Spleen (tissue), 11 donors: ENCODE data around the gene GSE1. TPM values are rescaled to one million over a fixed set of nuclear protein-coding genes. Genes with fewer than 3 reads are reported as not detected.

Experiments used
- DNase-seq: peaks from one replicate; pipeline ENCODE4 v3.0.0-alpha.2; 2020
- H3K27ac ChIP-seq, 8 donors: fragments of 200-600 bp; sonication (generic) in 7 of 8; 1 replicate in 4 of 8; 2 replicates in 4 of 8; pipeline versions ENCODE4 v1.5.0 to v1.8.0; 2016 to 2021; ENCODE audit warnings: inconsistent platforms in 4 of 8, mild to moderate bottlenecking in 4 of 8, moderate library complexity in 1 of 8
- H3K27me3 ChIP-seq, 7 donors: fragments of 200-600 bp; sonication (generic) in 6 of 7; replicated peaks in 1 of 7; 1 replicate in 4 of 7; 2 replicates in 3 of 7; pipeline versions ENCODE4 v1.5.0 to v1.8.0; 2016 to 2021; ENCODE audit warnings: inconsistent platforms in 3 of 7, mild to moderate bottlenecking in 1 of 7
- H3K36me3 ChIP-seq, 6 donors: fragments of 200-600 bp; sonication (generic) in 5 of 6; 1 replicate in 4 of 6; 2 replicates in 2 of 6; pipeline versions ENCODE4 v1.5.0 to v1.8.0; 2016 to 2021; ENCODE audit warnings: inconsistent platforms in 2 of 6
- H3K4me1 ChIP-seq, 6 donors: fragments of 200-600 bp; sonication (generic) in 5 of 6; 1 replicate in 3 of 6; 2 replicates in 3 of 6; pipeline versions ENCODE4 v1.5.0 to v1.8.0; 2016 to 2021; ENCODE audit warnings: inconsistent platforms in 3 of 6
- H3K4me3 ChIP-seq, 8 donors: fragments of 200-600 bp; sonication (generic) in 7 of 8; 1 replicate in 4 of 8; 2 replicates in 4 of 8; pipeline versions ENCODE4 v1.5.0 to v1.8.0; 2016 to 2021; ENCODE audit warnings: inconsistent platforms in 4 of 8, mild to moderate bottlenecking in 4 of 8, moderate library complexity in 2 of 8
- H3K9me3 ChIP-seq, 8 donors: fragments of 200-600 bp; sonication (generic) in 7 of 8; 1 replicate in 4 of 8; 2 replicates in 4 of 8; pipeline versions ENCODE4 v1.5.0 to v1.8.0; 2016 to 2021; ENCODE audit warnings: inconsistent platforms in 4 of 8
- CTCF ChIP-seq, 11 experiments: fragments of 200-600 bp in 7 of 11; fragments of 450-650 bp in 4 of 11; sonication (generic) in 4 of 11; IDR thresholded peaks in 8 of 11; conservative IDR thresholded peaks in 3 of 11; 1 replicate in 7 of 11; 2 replicates in 4 of 11; pipeline versions ENCODE4 v1.4.0 to v1.8.0; 2016 to 2021; ENCODE audit warnings: antibody characterized with exemption in 11 of 11, inconsistent platforms in 4 of 11, mild to moderate bottlenecking in 1 of 11
- POLR2A ChIP-seq, 3 donors: fragments of 450-650 bp; IDR thresholded peaks; one replicate each; pipeline ENCODE4 v1.5.1; 2017; ENCODE audit warnings: antibody characterized with exemption in 3 of 3, mild to moderate bottlenecking in 1 of 3
- POLR2AphosphoS5 ChIP-seq, 3 donors: sonication (generic); formaldehyde crosslinking; IDR thresholded peaks; one replicate each; pipeline ENCODE4 v1.5.1; 2017; ENCODE audit warnings: antibody characterized with exemption in 3 of 3
- WGBS, 5 donors: extraction: QIAGEN DNeasy Blood & Tissue Kit in 3 of 5; methylation state at CpG; one replicate each; pipeline versions ENCODE4 v1.1.5 to v1.1.7; 2013 to 2018; 5-methylcytosine and 5-hydroxymethylcytosine counted together
- intact Hi-C: fragments of 100-400 bp; cut with DNase I; formaldehyde crosslinking; loops from one replicate; pipeline ENCODE4 v1.15.0; 2023; ENCODE audit warnings: low total_unique reads
- polyA plus RNA-seq, 3 donors: library from polyadenylated mRNA; stranded (reverse); fragments of 200-250 nt; gene quantifications; one replicate each; pipeline ENCODE4 v1.2.1, GENCODE V29; 2013
- total RNA-seq, 7 donors: library from RNA; depleted of rRNA in 3 of 7; stranded (reverse); fragments of >200 nt in 3 of 7; fragmentation: NEBNext Ultra II Directional in 4 of 7; extraction: Animal tissue kit (Norgen Biotek cat#: 25700) in 4 of 7; gene quantifications; one replicate each; pipeline versions ENCODE4 v1.1.0 to v1.2.1, GENCODE V29; 2016 to 2021
- donor health status: healthy with polysubstance abuse.
- donor health status: DM: no; HTN: no; CAD: no; lungs with moderate emphysema.
- donor health status: DM: no; HTN: no; CAD: no.
- donor health status: Bipolar disorder and iron deficiency.
- donor health status: healthy.
- donor health status: DM: no; HTN: no; CAD: no.
- donor health status: DM: yes; HTN: yes; CAD: no.

GSE1 gene
- total and polyA plus RNA-seq, 10 donors, result 7.4 to 121 (median 86.3) TPM

- DNase-seq, result no peak
- no peaks in the 10 kb centered on the region for H3K27me3 ChIP-seq
- H3K4me1 ChIP-seq, result peaks cover 27 to 100% (median 90%) of the 10 kb centered on the region in 6 donors
- peaks cover 0 to 3% (median 0%) of the 10 kb centered on the region in 6 donors for H3K36me3 ChIP-seq
- H3K4me3 ChIP-seq, result no peak overlapping the region
- intact Hi-C loops, result no loop called here
- no peaks in the 10 kb centered on the region for H3K9me3 ChIP-seq
- 84 to 95% (median 92%) methylated on average over 5 of the region's 5 CpGs for WGBS, 5 donors
- TF ChIP-seq POLR2AphosphoS5 (IDR thresholded peaks at IDR 0.05), result no peak
- no peak for TF ChIP-seq POLR2A (IDR thresholded peaks at IDR 0.05)
- TF ChIP-seq CTCF (IDR thresholded peaks at IDR 0.05 in 8 of 11, conservative IDR thresholded peaks at IDR 0.05 in 3 of 11), result no peak
- no peak overlapping the region for H3K27ac ChIP-seq
These were observed 34.5 kb upstream of the GSE1 start for GRCh38 chr16:85578599-85578948.

DNA sequence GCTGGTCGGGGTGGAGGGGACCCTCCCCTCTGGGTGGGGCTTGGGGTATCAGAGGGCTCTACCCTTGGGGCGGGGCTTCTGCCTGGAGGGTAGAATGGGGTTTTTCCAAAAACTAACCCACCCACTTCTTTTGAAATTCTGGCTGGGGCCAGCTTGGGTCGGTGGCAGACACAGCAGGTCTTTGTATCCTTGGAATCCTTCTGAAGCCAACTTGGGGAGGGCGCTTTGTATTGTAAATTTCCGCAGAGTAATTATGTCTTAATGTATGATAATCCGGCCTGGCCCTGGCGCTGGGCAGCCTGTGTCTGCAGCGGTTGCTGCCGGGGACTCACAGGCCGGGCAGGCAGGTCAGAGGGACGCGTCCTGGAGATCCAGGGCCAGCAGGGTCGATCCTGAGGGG, 33.9 kb upstream of the GSE1 start:
- peak overlapping the region in 3 of 8 donors; percentile 13 to 49 (median 23) for H3K27ac ChIP-seq
- WGBS, 5 donors, result 74 to 85% (median 83%) methylated on average over 13 of the region's 13 CpGs

DNA sequence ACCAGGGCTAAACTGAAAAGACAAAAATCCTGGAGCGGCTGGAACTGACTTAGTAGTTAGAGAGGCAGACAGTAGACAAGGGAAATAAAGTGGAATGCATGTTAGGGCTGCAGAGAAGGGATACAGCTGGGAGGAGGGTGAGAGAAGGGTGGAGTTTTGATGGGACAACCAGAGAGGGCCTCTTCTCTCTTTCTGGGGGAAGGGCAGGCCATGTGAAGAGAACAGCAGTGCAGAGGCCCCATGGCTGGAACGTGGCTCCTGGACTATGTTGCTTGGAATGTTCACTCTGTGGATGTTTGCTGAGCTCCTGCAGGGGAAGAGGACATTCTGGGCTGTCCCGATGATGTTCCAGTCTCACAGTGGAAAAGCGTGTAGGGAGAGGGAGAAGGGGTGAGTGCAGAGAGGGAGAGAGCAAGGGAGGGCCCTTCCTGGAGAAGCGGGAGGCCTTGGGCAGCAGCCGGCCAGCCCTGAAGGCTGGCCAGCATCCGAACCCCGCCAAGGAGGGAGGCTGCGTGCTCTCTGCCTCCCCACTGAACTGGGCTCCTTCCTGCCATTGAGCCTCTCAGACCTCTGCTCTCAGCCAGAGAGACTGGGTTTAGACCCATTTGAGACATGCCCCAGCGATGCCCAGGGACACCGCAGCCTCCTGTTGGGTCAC, 33.1 kb upstream of the GSE1 start:
- Histone ChIP-seq H3K4me1 (peaks cover 13 to 100% (median 78%) of the 10 kb centered on the region in 6 donors), H3K36me3 (peaks cover 0 to 10% (median 0%) of the 10 kb centered on the region in 6 donors), H3K27me3 (no peaks in the 10 kb centered on the region), H3K4me3 (no peak overlapping the region), H3K27ac (peak overlapping the region in 5 of 8 donors; percentile 13 to 49 (median 28)), H3K9me3 (no peaks in the 10 kb centered on the region)
- WGBS, 5 donors, result 63 to 83% (median 69%) methylated on average over 9 to 11 of the region's 11 CpGs
- intact Hi-C loops, result no loop called here
- TF ChIP-seq CTCF (IDR thresholded peaks at IDR 0.05 in 8 of 11, conservative IDR thresholded peaks at IDR 0.05 in 3 of 11) (no peak), POLR2AphosphoS5 (IDR thresholded peaks at IDR 0.05) (peak in 2 of 3 donors; percentile 27 to 41)
- no peak for DNase-seq

More for the DNA sequence above, 33.9 kb upstream of the GSE1 start:
- H3K9me3 ChIP-seq, result no peaks in the 10 kb centered on the region
- H3K4me1 ChIP-seq, result peaks cover 21 to 100% (median 86%) of the 10 kb centered on the region in 6 donors
- TF ChIP-seq CTCF (IDR thresholded peaks at IDR 0.05 in 8 of 11, conservative IDR thresholded peaks at IDR 0.05 in 3 of 11), result no peak
- no peak for TF ChIP-seq POLR2AphosphoS5 (IDR thresholded peaks at IDR 0.05)
- TF ChIP-seq POLR2A (IDR thresholded peaks at IDR 0.05), result no peak
- H3K36me3 ChIP-seq, result peaks cover 0 to 3% (median 0%) of the 10 kb centered on the region in 6 donors
- DNase-seq, result no peak
- H3K27me3 ChIP-seq, result no peaks in the 10 kb centered on the region
- intact Hi-C loops, result no loop called here
- H3K4me3 ChIP-seq, result no peak overlapping the region

GRCh38 chr16:85580684-85581083, 32.4 kb upstream of the GSE1 start:
- 84 to 97% (median 96%) methylated on average over 7 of the region's 7 CpGs for WGBS, 5 donors
- H3K27me3 ChIP-seq, result no peaks in the 10 kb centered on the region
- intact Hi-C loops, result no loop called here
- no peak overlapping the region for H3K4me3 ChIP-seq
- H3K9me3 ChIP-seq, result no peaks in the 10 kb centered on the region
- peak overlapping the region in 5 of 8 donors; percentile 13 to 49 (median 33) for H3K27ac ChIP-seq
- peaks cover 0 to 14% (median 0%) of the 10 kb centered on the region in 6 donors for H3K36me3 ChIP-seq
- peaks cover 10 to 100% (median 76%) of the 10 kb centered on the region in 6 donors for H3K4me1 ChIP-seq
- no peak for TF ChIP-seq POLR2AphosphoS5 (IDR thresholded peaks at IDR 0.05)
- no peak for TF ChIP-seq CTCF (IDR thresholded peaks at IDR 0.05 in 8 of 11, conservative IDR thresholded peaks at IDR 0.05 in 3 of 11)
- no peak for TF ChIP-seq POLR2A (IDR thresholded peaks at IDR 0.05)
- DNase-seq, result no peak
